KMS-11 (cell line): Measurements from ENCODE around the gene GNAO1.

Source experiments
- H2AFZ ChIP-seq: fragments of 200-600 bp; sonication (generic); 2 replicates; pipeline ENCODE4 v1.6.1; 2016; ENCODE audit warnings: antibody characterized with exemption, mixed run types, low read depth
- H3K27ac ChIP-seq: fragments of 200-600 bp; sonication (generic); 2 replicates; pipeline ENCODE4 v1.6.1; 2016; ENCODE audit warnings: mild to moderate bottlenecking, mixed run types
- H3K27me3 ChIP-seq: fragments of 200-600 bp; sonication (generic); 2 replicates; pipeline ENCODE4 v1.6.1; 2017; ENCODE audit warnings: mild to moderate bottlenecking, low read depth, mixed run types, moderate library complexity; ENCODE audit not compliant: insufficient read depth
- H3K36me3 ChIP-seq: fragments of 200-600 bp; sonication (generic); 2 replicates; pipeline ENCODE4 v1.6.1; 2017; ENCODE audit warnings: mild to moderate bottlenecking, mixed run types; ENCODE audit not compliant: insufficient read depth
- H3K4me1 ChIP-seq: fragments of 200-600 bp; sonication (generic); 2 replicates; pipeline ENCODE4 v1.6.1; 2016; ENCODE audit warnings: mild to moderate bottlenecking, low read depth, mixed run types; ENCODE audit not compliant: poor library complexity, severe bottlenecking
- H3K4me2 ChIP-seq: fragments of 200-600 bp; sonication (generic); 2 replicates; pipeline ENCODE4 v1.7.0; 2016; ENCODE audit warnings: mild to moderate bottlenecking, mixed run types
- H3K4me3 ChIP-seq: fragments of 200-600 bp; sonication (generic); IDR thresholded peaks from 2 replicates; pipeline ENCODE4 v1.6.1; 2017; ENCODE audit warnings: low read depth, low read length, mixed read lengths; ENCODE audit not compliant: insufficient read depth
- H3K79me2 ChIP-seq: fragments of 200-600 bp; sonication (generic); 2 replicates; pipeline ENCODE4 v1.6.1; 2016; ENCODE audit warnings: low read depth, mixed run types; ENCODE audit not compliant: insufficient read depth
- H3K9ac ChIP-seq: fragments of 200-600 bp; sonication (generic); 2 replicates; pipeline ENCODE4 v1.6.1; 2016; ENCODE audit warnings: mild to moderate bottlenecking, mixed run types
- H4K20me1 ChIP-seq: fragments of 200-600 bp; sonication (generic); 2 replicates; pipeline ENCODE4 v1.6.1; 2016; ENCODE audit warnings: mild to moderate bottlenecking, mixed run types; ENCODE audit not compliant: insufficient read depth
- TF ChIP-seq, protein P1 (sequence below): fragments of 200-600 bp; sonication (generic); conservative IDR thresholded peaks from 2 replicates; pipeline ENCODE4 v1.6.1; 2017; ENCODE audit warnings: low read depth, mild to moderate bottlenecking, antibody characterized with exemption, low read length, moderate library complexity, mixed read lengths

GNAO1 gene

DNA sequence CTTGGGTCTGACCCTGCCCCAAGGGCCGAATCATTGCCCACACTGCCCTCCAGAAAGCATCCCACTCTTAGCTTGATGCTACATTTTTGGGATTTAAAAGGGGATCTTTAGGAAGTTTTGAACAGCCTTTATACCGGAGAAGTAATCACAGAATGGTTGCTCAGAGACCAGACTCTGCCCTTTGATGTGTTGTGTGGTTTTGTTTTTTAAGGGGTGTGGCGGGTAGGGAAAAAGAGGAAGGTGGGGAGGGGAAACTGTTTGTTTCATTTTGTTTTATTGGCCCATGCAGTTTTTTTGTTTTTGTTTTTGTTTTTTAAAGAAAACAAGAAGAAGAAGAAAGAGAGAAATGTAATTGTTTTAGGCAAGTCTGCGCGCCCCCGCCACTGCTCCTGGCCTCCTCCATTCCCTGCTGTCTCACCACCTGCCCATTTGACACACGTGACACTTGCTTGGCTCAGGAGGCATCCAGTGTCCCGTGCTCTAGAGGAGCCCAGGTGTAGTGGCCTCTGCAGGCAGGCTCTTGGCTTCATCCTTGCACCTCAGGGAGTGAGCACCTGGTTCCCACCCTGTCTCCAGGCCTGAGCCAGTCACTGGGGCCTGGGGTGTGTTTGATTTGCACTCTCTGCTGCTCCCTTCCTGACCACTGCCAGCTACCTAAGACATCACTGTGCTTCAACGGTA lies 35.7 kb downstream of the GNAO1 start:
- no peak overlapping the region for H3K4me2 ChIP-seq
- no peaks in the 10 kb centered on the region for H3K79me2 ChIP-seq
- H3K4me3 ChIP-seq: no peak overlapping the region
- H3K27ac ChIP-seq: no peak overlapping the region
- H3K4me1 ChIP-seq: no peaks in the 10 kb centered on the region
- no peaks in the 10 kb centered on the region for H3K27me3 ChIP-seq
- H3K9ac ChIP-seq: no peak overlapping the region
- no peaks in the 10 kb centered on the region for H3K36me3 ChIP-seq
- H2AFZ ChIP-seq: no peak overlapping the region
- H4K20me1 ChIP-seq: no peaks in the 10 kb centered on the region
- TF ChIP-seq, protein P1, sequence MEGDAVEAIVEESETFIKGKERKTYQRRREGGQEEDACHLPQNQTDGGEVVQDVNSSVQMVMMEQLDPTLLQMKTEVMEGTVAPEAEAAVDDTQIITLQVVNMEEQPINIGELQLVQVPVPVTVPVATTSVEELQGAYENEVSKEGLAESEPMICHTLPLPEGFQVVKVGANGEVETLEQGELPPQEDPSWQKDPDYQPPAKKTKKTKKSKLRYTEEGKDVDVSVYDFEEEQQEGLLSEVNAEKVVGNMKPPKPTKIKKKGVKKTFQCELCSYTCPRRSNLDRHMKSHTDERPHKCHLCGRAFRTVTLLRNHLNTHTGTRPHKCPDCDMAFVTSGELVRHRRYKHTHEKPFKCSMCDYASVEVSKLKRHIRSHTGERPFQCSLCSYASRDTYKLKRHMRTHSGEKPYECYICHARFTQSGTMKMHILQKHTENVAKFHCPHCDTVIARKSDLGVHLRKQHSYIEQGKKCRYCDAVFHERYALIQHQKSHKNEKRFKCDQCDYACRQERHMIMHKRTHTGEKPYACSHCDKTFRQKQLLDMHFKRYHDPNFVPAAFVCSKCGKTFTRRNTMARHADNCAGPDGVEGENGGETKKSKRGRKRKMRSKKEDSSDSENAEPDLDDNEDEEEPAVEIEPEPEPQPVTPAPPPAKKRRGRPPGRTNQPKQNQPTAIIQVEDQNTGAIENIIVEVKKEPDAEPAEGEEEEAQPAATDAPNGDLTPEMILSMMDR: no peak

DNA sequence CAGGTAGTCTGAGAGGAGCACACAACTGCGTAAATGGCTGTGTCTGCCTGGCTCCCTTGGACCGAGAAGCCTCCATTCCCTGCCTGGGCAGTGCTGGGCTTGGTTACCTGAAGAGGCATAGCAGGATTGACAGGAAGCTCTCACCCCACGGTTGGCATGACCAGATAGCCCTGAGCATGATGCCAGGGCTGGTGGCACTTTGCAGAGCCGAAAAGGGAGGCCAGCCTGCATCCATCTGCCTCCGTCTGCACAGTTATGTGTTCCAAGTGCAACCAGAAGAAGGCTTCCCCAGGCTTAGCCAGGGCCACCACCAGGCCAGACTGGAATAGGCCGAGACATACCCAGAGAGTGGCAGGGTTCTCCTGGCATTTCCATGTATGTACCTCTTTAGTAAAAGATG lies 36.6 kb downstream of the GNAO1 start:
- Histone ChIP-seq H3K4me1 (no peaks in the 10 kb centered on the region), H3K4me3 (no peak overlapping the region), H3K9ac (no peak overlapping the region), H3K27me3 (no peaks in the 10 kb centered on the region), H2AFZ (no peak overlapping the region), H3K79me2 (no peaks in the 10 kb centered on the region), H4K20me1 (no peaks in the 10 kb centered on the region), H3K27ac (no peak overlapping the region), H3K4me2 (no peak overlapping the region), H3K36me3 (no peaks in the 10 kb centered on the region)
- TF ChIP-seq, protein P1: no peak

DNA sequence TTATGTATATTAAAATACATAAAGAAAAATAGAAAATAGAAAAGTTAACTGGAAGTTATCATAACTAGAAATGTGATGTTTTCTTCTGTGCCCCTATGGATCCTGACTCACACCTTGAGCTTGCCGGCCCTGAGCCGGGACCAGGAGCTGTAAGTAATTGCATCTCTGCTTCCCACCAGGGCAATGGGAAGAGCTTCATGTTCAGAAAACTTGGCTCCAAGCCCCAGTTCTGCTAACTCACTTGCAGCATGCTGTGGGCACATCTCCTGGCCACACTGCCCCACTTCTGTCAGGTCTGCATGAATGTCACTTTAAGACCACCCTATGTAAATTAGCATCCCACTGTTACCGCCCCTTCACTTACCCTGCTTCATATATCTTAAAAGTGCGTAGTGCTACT lies 37.2 kb downstream of the GNAO1 start:
- Histone ChIP-seq H2AFZ (no peak overlapping the region), H3K27ac (no peak overlapping the region), H3K4me2 (no peak overlapping the region), H4K20me1 (no peaks in the 10 kb centered on the region), H3K9ac (no peak overlapping the region), H3K36me3 (no peaks in the 10 kb centered on the region), H3K27me3 (no peaks in the 10 kb centered on the region), H3K79me2 (no peaks in the 10 kb centered on the region), H3K4me3 (no peak overlapping the region), H3K4me1 (no peaks in the 10 kb centered on the region)
- TF ChIP-seq, protein P1: no peak

DNA sequence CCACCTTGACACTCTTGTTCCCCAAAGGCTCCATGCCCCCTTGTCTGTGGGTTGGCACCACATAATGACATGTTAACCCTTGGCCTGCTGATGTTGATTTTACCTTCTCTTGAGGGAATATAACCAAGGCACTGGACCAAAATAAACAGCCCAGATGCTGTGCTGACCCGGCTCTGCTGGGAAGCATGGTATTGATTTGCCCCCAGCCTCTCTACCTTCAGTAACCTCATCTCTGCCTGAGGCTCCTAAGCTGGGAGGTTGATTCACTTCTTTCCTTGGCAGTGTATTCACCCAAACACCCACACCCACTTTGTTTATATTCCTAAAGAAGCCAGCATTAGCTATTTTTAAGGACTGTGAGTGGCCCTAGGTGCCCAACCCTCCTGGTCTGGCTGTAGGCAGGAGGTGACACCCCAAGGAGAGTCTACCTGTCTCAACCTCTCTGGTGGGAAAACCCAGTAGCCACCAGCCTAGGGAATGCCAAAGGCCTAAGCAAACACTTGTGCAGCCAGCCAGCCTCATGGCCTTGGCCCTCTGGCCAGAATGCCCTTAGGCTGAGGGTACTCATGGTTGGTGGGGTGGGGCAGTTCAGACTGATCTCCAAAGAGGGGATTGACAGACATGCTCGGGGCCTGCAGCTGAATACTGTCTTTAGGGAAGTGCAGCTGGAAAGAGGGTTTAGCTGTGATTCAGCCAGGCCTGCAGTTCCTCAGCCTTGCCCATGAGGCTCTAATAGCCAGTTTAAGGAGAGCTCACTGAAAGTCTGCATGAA lies 42.7 kb downstream of the GNAO1 start:
- Histone ChIP-seq H4K20me1 (no peaks in the 10 kb centered on the region), H3K4me3 (no peak overlapping the region), H3K9ac (no peak overlapping the region), H3K27me3 (no peaks in the 10 kb centered on the region), H3K4me2 (no peak overlapping the region), H2AFZ (no peak overlapping the region), H3K4me1 (no peaks in the 10 kb centered on the region), H3K27ac (no peak overlapping the region), H3K79me2 (no peaks in the 10 kb centered on the region), H3K36me3 (no peaks in the 10 kb centered on the region)
- TF ChIP-seq, protein P1: no peak
